HEK293 (cell line): ENCODE results near the gene TMEM183A.

Experiments used
- BCL11A ChIP-seq: fragments of 450-650 bp; formaldehyde crosslinking; IDR thresholded peaks from 2 replicates; pipeline ENCODE4 v1.5.1; 2016; ENCODE audit warnings: low read depth, missing biosample characterization, missing genetic modification characterization
- BCL11B ChIP-seq: fragments of 450-650 bp; formaldehyde crosslinking; IDR thresholded peaks from 2 replicates; pipeline ENCODE4 v1.5.1; 2016; ENCODE audit warnings: low read depth, missing biosample characterization, missing genetic modification characterization
- GLIS1 ChIP-seq: fragments of 450-650 bp; formaldehyde crosslinking; IDR thresholded peaks from 2 replicates; pipeline ENCODE4 v1.5.1; 2016; ENCODE audit warnings: missing biosample characterization, missing genetic modification characterization
- GLIS2 ChIP-seq: fragments of 450-650 bp; formaldehyde crosslinking; IDR thresholded peaks from 2 replicates; pipeline ENCODE4 v1.5.1; 2016; ENCODE audit warnings: missing biosample characterization, missing genetic modification characterization
- HOXC10 ChIP-seq: sonication (generic); formaldehyde crosslinking; IDR thresholded peaks from 2 replicates; pipeline ENCODE4 v1.8.1; 2023; ENCODE audit warnings: mild to moderate bottlenecking, missing genetic modification reagents
- KLF1 ChIP-seq: fragments of 450-650 bp; formaldehyde crosslinking; IDR thresholded peaks from 2 replicates; pipeline ENCODE4 v1.5.1; 2016; ENCODE audit warnings: missing biosample characterization, missing genetic modification characterization
- YY1 ChIP-seq: fragments of 450-650 bp; formaldehyde crosslinking; IDR thresholded peaks from 2 replicates; pipeline ENCODE4 v1.5.1; 2018; ENCODE audit warnings: missing biosample characterization, missing genetic modification characterization
- ZBTB7A ChIP-seq: fragments of 450-650 bp; formaldehyde crosslinking; IDR thresholded peaks from 2 replicates; pipeline ENCODE4 v1.5.1; 2016; ENCODE audit warnings: low read depth, missing biosample characterization, missing genetic modification characterization
- ZBTB8A ChIP-seq: fragments of 450-650 bp; formaldehyde crosslinking; IDR thresholded peaks from 2 replicates; pipeline ENCODE4 v1.5.1; 2016; ENCODE audit warnings: missing biosample characterization, missing genetic modification characterization
- ZFHX2 ChIP-seq: fragments of 450-650 bp; formaldehyde crosslinking; conservative IDR thresholded peaks from 2 replicates; pipeline ENCODE4 v1.5.1; 2016; ENCODE audit warnings: missing biosample characterization, missing genetic modification characterization
- ZNF112 ChIP-seq: fragments of 450-650 bp; formaldehyde crosslinking; IDR thresholded peaks from 2 replicates; pipeline ENCODE4 v1.5.0; 2017; ENCODE audit warnings: missing biosample characterization, missing genetic modification characterization
- ZNF133 ChIP-seq: fragments of 450-650 bp; formaldehyde crosslinking; IDR thresholded peaks from 2 replicates; pipeline ENCODE4 v1.5.1; 2016; ENCODE audit warnings: missing biosample characterization, missing genetic modification characterization
- ZNF155 ChIP-seq: fragments of 450-650 bp; formaldehyde crosslinking; IDR thresholded peaks from 2 replicates; pipeline ENCODE4 v1.5.1; 2016; ENCODE audit warnings: missing biosample characterization, missing genetic modification characterization
- ZNF174 ChIP-seq: fragments of 450-650 bp; formaldehyde crosslinking; IDR thresholded peaks from 2 replicates; pipeline ENCODE4 v1.5.0; 2017; ENCODE audit warnings: missing biosample characterization, mild to moderate bottlenecking, missing genetic modification characterization
- ZNF184 ChIP-seq: fragments of 450-650 bp; IDR thresholded peaks from 2 replicates; pipeline ENCODE4 v1.5.1; 2018; ENCODE audit warnings: missing biosample characterization, mild to moderate bottlenecking, missing genetic modification characterization
- ZNF221 ChIP-seq: fragments of 450-650 bp; formaldehyde crosslinking; IDR thresholded peaks from 2 replicates; pipeline ENCODE4 v1.5.1; 2017; ENCODE audit warnings: missing biosample characterization, missing genetic modification characterization, borderline replicate concordance
- ZNF311 ChIP-seq: fragments of 450-650 bp; formaldehyde crosslinking; IDR thresholded peaks from 2 replicates; pipeline ENCODE4 v1.5.1; 2017; ENCODE audit warnings: missing biosample characterization, missing genetic modification characterization, borderline replicate concordance
- ZNF404 ChIP-seq: fragments of 450-650 bp; formaldehyde crosslinking; IDR thresholded peaks from 2 replicates; pipeline ENCODE4 v1.5.1; 2017; ENCODE audit warnings: missing biosample characterization, missing genetic modification characterization
- ZNF623 ChIP-seq: fragments of 450-650 bp; formaldehyde crosslinking; IDR thresholded peaks from 2 replicates; pipeline ENCODE4 v1.5.1; 2016; ENCODE audit warnings: missing biosample characterization, missing genetic modification characterization
- ZNF626 ChIP-seq: fragments of 450-650 bp; sonication (Bioruptor Pico); formaldehyde crosslinking; IDR thresholded peaks from 2 replicates; pipeline ENCODE4 v1.5.1; 2018; ENCODE audit warnings: missing biosample characterization, missing genetic modification characterization, inconsistent platforms
- ZNF707 ChIP-seq: fragments of 450-650 bp; formaldehyde crosslinking; IDR thresholded peaks from 2 replicates; pipeline ENCODE4 v1.5.1; 2016; ENCODE audit warnings: missing biosample characterization, missing genetic modification characterization
- ZNF776 ChIP-seq: fragments of 450-650 bp; formaldehyde crosslinking; IDR thresholded peaks from 2 replicates; pipeline ENCODE4 v1.5.0; 2017; ENCODE audit warnings: missing biosample characterization, missing genetic modification characterization, borderline replicate concordance
- ZSCAN30 ChIP-seq: fragments of 450-650 bp; IDR thresholded peaks from 2 replicates; pipeline ENCODE4 v1.5.1; 2018; ENCODE audit warnings: missing biosample characterization, mild to moderate bottlenecking, missing genetic modification characterization, moderate library complexity
- TF ChIP-seq, protein P1 (sequence below): fragments of 450-650 bp; formaldehyde crosslinking; IDR thresholded peaks from 2 replicates; pipeline ENCODE4 v1.5.1; 2016; ENCODE audit warnings: missing biosample characterization, missing genetic modification characterization, low read depth
- TF ChIP-seq, protein P2 (sequence below): fragments of 450-650 bp; formaldehyde crosslinking; IDR thresholded peaks from 2 replicates; pipeline ENCODE4 v1.5.1; 2017; ENCODE audit warnings: missing biosample characterization, missing genetic modification characterization
- TF ChIP-seq, protein P3 (sequence below): fragments of 450-650 bp; formaldehyde crosslinking; IDR thresholded peaks from 2 replicates; pipeline ENCODE4 v1.5.1; 2016; ENCODE audit warnings: missing biosample characterization, missing genetic modification characterization
- TF ChIP-seq, protein P4 (sequence below): fragments of 450-650 bp; formaldehyde crosslinking; IDR thresholded peaks from 2 replicates; pipeline ENCODE4 v1.5.1; 2016; ENCODE audit warnings: missing biosample characterization, missing genetic modification characterization
- TF ChIP-seq, protein P5 (sequence below): fragments of 450-650 bp; formaldehyde crosslinking; IDR thresholded peaks from 2 replicates; pipeline ENCODE4 v1.5.1; 2016; ENCODE audit warnings: missing biosample characterization, missing genetic modification characterization
- TF ChIP-seq, protein P6 (sequence below): fragments of 450-650 bp; formaldehyde crosslinking; IDR thresholded peaks from 2 replicates; pipeline ENCODE4 v1.5.1; 2016; ENCODE audit warnings: missing biosample characterization, missing genetic modification characterization, borderline replicate concordance

Gene TMEM183A

DNA sequence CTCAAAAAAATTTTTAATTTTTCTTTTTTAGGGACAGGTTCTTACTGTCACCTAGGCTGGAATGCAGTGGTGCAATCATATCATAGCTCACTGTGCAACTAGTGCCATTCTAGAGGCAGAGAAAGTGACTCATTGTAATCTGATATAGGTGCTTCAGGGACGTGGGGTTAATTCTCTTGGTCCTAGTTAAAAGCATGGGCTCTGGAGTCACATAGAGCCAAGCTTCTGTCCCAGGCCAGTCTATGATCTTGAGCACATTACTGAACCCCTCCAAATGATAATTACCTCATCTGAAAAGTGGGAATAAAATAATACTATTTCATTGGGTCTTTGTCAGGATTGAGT, 47.9 kb upstream of the TMEM183A start (continued):
- TF ChIP-seq ZNF112 (no peak), ZNF221 (tag by site-specific recombination) (no peak), ZFHX2 (tag by site-specific recombination) (no peak), GLIS2 (tag by site-specific recombination) (no peak), ZBTB7A (no peak), BCL11B (tag by site-specific recombination) (no peak), ZNF776 (tag by site-specific recombination) (no peak), ZNF184 (tag by site-specific recombination) (peak; percentile 32; the same call in 1 of the 2 replicates), GLIS1 (peak; percentile 29; the same call in 1 of the 2 replicates), YY1 (tag by site-specific recombination) (no peak), ZNF707 (no peak), ZNF623 (tag by site-specific recombination) (no peak), HOXC10 (CRISPR knock-in tag) (no peak), ZNF155 (no peak), ZNF174 (tag by site-specific recombination) (no peak), ZNF404 (tag by site-specific recombination) (no peak), BCL11A (tag by site-specific recombination) (peak; percentile 58; the same call in 1 of the 2 replicates), ZNF311 (no peak), KLF1 (no peak), ZNF626 (tag by site-specific recombination) (no peak), ZSCAN30 (0 out of 2 replicates have a peak, but pooled peaks have one; percentile 22), ZBTB8A (tag by site-specific recombination) (no peak), ZNF133 (tag by site-specific recombination) (no peak)
- TF ChIP-seq, protein P1, sequence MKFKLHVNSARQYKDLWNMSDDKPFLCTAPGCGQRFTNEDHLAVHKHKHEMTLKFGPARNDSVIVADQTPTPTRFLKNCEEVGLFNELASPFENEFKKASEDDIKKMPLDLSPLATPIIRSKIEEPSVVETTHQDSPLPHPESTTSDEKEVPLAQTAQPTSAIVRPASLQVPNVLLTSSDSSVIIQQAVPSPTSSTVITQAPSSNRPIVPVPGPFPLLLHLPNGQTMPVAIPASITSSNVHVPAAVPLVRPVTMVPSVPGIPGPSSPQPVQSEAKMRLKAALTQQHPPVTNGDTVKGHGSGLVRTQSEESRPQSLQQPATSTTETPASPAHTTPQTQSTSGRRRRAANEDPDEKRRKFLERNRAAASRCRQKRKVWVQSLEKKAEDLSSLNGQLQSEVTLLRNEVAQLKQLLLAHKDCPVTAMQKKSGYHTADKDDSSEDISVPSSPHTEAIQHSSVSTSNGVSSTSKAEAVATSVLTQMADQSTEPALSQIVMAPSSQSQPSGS (tag by site-specific recombination): peak; percentile 66; the same call in 1 of the 2 replicates
- TF ChIP-seq, protein P2, sequence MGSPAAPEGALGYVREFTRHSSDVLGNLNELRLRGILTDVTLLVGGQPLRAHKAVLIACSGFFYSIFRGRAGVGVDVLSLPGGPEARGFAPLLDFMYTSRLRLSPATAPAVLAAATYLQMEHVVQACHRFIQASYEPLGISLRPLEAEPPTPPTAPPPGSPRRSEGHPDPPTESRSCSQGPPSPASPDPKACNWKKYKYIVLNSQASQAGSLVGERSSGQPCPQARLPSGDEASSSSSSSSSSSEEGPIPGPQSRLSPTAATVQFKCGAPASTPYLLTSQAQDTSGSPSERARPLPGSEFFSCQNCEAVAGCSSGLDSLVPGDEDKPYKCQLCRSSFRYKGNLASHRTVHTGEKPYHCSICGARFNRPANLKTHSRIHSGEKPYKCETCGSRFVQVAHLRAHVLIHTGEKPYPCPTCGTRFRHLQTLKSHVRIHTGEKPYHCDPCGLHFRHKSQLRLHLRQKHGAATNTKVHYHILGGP: no peak
- TF ChIP-seq, protein P3, sequence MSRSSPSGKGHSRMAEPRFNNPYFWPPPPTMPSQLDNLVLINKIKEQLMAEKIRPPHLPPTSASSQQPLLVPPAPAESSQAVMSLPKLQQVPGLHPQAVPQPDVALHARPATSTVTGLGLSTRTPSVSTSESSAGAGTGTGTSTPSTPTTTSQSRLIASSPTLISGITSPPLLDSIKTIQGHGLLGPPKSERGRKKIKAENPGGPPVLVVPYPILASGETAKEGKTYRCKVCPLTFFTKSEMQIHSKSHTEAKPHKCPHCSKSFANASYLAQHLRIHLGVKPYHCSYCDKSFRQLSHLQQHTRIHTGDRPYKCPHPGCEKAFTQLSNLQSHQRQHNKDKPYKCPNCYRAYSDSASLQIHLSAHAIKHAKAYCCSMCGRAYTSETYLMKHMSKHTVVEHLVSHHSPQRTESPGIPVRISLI (tag by site-specific recombination): no peak
- TF ChIP-seq, protein P4, sequence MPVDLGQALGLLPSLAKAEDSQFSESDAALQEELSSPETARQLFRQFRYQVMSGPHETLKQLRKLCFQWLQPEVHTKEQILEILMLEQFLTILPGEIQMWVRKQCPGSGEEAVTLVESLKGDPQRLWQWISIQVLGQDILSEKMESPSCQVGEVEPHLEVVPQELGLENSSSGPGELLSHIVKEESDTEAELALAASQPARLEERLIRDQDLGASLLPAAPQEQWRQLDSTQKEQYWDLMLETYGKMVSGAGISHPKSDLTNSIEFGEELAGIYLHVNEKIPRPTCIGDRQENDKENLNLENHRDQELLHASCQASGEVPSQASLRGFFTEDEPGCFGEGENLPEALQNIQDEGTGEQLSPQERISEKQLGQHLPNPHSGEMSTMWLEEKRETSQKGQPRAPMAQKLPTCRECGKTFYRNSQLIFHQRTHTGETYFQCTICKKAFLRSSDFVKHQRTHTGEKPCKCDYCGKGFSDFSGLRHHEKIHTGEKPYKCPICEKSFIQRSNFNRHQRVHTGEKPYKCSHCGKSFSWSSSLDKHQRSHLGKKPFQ: no peak
- TF ChIP-seq, protein P5, sequence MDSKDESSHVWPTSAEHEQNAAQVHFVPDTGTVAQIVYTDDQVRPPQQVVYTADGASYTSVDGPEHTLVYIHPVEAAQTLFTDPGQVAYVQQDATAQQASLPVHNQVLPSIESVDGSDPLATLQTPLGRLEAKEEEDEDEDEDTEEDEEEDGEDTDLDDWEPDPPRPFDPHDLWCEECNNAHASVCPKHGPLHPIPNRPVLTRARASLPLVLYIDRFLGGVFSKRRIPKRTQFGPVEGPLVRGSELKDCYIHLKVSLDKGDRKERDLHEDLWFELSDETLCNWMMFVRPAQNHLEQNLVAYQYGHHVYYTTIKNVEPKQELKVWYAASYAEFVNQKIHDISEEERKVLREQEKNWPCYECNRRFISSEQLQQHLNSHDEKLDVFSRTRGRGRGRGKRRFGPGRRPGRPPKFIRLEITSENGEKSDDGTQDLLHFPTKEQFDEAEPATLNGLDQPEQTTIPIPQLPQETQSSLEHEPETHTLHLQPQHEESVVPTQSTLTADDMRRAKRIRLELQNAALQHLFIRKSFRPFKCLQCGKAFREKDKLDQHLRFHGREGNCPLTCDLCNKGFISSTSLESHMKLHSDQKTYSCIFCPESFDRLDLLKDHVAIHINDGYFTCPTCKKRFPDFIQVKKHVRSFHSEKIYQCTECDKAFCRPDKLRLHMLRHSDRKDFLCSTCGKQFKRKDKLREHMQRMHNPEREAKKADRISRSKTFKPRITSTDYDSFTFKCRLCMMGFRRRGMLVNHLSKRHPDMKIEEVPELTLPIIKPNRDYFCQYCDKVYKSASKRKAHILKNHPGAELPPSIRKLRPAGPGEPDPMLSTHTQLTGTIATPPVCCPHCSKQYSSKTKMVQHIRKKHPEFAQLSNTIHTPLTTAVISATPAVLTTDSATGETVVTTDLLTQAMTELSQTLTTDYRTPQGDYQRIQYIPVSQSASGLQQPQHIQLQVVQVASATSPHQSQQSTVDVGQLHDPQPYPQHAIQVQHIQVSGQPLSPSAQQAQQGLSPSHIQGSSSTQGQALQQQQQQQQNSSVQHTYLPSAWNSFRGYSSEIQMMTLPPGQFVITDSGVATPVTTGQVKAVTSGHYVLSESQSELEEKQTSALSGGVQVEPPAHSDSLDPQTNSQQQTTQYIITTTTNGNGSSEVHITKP (tag by site-specific recombination): peak; percentile 27; the same call in 1 of the 2 replicates
- TF ChIP-seq, protein P6, sequence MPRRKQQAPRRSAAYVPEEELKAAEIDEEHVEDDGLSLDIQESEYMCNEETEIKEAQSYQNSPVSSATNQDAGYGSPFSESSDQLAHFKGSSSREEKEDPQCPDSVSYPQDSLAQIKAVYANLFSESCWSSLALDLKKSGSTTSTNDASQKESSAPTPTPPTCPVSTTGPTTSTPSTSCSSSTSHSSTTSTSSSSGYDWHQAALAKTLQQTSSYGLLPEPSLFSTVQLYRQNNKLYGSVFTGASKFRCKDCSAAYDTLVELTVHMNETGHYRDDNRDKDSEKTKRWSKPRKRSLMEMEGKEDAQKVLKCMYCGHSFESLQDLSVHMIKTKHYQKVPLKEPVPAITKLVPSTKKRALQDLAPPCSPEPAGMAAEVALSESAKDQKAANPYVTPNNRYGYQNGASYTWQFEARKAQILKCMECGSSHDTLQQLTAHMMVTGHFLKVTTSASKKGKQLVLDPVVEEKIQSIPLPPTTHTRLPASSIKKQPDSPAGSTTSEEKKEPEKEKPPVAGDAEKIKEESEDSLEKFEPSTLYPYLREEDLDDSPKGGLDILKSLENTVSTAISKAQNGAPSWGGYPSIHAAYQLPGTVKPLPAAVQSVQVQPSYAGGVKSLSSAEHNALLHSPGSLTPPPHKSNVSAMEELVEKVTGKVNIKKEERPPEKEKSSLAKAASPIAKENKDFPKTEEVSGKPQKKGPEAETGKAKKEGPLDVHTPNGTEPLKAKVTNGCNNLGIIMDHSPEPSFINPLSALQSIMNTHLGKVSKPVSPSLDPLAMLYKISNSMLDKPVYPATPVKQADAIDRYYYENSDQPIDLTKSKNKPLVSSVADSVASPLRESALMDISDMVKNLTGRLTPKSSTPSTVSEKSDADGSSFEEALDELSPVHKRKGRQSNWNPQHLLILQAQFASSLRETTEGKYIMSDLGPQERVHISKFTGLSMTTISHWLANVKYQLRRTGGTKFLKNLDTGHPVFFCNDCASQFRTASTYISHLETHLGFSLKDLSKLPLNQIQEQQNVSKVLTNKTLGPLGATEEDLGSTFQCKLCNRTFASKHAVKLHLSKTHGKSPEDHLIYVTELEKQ (tag by site-specific recombination): 0 out of 2 replicates have a peak, but pooled peaks have one; percentile 41
